ENCODE data around the gene JOSD1.

DNA sequence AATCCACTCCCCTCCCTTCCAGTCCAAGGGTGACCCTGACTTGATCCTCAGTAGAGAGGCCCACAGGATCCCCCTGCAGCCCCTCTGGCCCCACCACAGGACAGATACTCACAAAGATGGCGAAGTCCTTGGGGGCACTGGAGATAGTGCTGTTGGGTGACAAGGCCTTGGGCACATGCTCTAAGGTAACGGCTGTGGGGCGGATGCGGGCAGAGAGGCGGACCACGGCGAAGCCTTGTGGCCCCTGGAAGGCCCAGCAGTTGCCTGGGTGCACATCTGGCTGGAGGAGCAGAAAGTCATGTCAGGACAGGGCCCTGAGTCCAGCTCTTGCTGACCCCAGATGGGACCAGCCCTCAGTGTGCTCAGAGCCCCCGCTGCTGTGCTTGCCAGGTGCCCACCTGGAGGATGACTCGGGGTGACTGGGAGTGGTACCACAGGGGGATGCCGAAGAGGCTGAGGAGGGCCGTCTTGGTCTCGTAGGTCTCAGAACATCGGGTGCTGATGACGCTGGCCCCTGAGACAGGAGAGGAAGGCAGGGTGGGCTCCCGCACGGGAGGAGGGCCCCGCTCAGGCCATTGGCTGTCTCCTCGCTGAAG, 37.8 kb upstream of the JOSD1 start:
- TF ChIP-seq, protein P1, sequence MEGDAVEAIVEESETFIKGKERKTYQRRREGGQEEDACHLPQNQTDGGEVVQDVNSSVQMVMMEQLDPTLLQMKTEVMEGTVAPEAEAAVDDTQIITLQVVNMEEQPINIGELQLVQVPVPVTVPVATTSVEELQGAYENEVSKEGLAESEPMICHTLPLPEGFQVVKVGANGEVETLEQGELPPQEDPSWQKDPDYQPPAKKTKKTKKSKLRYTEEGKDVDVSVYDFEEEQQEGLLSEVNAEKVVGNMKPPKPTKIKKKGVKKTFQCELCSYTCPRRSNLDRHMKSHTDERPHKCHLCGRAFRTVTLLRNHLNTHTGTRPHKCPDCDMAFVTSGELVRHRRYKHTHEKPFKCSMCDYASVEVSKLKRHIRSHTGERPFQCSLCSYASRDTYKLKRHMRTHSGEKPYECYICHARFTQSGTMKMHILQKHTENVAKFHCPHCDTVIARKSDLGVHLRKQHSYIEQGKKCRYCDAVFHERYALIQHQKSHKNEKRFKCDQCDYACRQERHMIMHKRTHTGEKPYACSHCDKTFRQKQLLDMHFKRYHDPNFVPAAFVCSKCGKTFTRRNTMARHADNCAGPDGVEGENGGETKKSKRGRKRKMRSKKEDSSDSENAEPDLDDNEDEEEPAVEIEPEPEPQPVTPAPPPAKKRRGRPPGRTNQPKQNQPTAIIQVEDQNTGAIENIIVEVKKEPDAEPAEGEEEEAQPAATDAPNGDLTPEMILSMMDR (IDR thresholded peaks at IDR 0.05; ENCODE audit: low read length): no peak
- no peak for TF ChIP-seq EZH2phosphoT487 (IDR thresholded peaks at IDR 0.05; ENCODE audit: low read length)
- TF ChIP-seq EZH2 (optimal IDR thresholded peaks at IDR 0.05; ENCODE audit: low read depth, low read length): no peak

Data from MM.1S (cell line).